ENCODE results near the gene MYH7. TPM values are rescaled to one million over a fixed set of nuclear protein-coding genes. Genes with fewer than 3 reads are reported as not detected.

MYH7 gene
- total RNA-seq, 2 donors from 2014 or later, result 0.28 to 40.1 TPM

DNA sequence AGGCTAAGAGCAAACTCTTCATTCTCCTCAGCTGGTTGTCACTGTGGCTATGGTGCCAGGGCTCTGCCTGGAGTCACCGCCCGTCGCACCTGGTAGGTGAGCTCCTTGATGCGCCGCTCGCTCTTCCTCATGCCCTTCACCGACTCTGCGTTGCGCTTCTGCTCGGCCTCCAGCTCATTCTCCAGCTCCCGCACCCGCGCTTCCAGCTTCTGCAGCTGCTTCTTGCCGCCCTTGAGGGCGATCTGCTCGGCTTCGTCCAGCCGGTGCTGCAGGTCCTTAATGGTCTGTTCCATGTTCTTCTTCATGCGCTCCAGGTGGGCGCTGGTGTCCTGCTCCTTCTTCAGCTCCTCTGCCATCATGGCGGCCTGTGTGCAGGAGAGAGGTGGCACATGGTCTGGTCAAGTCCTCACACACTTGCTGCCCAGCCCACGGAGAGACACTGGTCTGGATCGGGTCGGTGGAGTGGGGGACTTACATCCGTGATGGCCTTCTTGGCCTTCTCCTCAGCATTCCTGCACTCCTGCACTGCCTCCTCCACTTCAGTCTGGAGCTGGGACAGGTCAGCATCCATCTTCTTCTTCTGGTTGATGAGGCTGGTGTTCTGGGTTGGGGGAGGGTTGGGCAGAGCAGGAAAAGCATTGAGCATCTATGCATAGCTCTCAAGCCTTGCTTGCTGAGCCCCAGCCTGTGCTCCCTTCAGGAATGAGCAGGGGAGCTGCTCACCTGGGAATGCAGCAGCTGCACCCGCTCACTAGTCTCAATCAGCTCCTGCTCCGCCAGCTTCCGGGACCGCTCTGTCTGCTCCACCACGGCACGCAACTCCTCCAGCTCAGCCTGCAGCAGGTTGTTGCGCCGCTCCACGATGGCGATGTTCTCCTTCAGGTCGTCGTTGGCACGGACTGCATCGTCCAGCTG is 20.3 kb downstream of the MYH7 start:
- Histone ChIP-seq H3K27me3 (replicated peaks; ENCODE audit: insufficient read depth) (no peaks in the 10 kb centered on the region), H3K4me3 (no peak overlapping the region), H3K27ac (no peak overlapping the region), H3K36me3 (no peaks in the 10 kb centered on the region), H3K4me1 (replicated peaks) (no peaks in the 10 kb centered on the region), H3K9me3 (no peaks in the 10 kb centered on the region)
- no peak for TF ChIP-seq POLR2A (IDR thresholded peaks at IDR 0.05)
- no peak for TF ChIP-seq POLR2AphosphoS5 (IDR thresholded peaks at IDR 0.05)
- no peak for TF ChIP-seq CTCF (IDR thresholded peaks at IDR 0.05)
- no peak for DNase-seq (ENCODE audit: low spot score)
- WGBS, result 94% methylated on average over 36 of the region's 39 CpGs
- intact Hi-C loops (cut with DNase I), result no loop called here

- 65% methylated on average over 3 of the region's 3 CpGs for WGBS
- H3K9me3 ChIP-seq, result no peaks in the 10 kb centered on the region
- H3K4me3 ChIP-seq, result no peak overlapping the region
- no peak overlapping the region for H3K27ac ChIP-seq
- DNase-seq (ENCODE audit: low spot score), result no peak
- H3K27me3 ChIP-seq (replicated peaks; ENCODE audit: insufficient read depth), result no peaks in the 10 kb centered on the region
- TF ChIP-seq CTCF (IDR thresholded peaks at IDR 0.05) (no peak), POLR2A (IDR thresholded peaks at IDR 0.05) (no peak), POLR2AphosphoS5 (IDR thresholded peaks at IDR 0.05) (no peak)
- no peaks in the 10 kb centered on the region for H3K4me1 ChIP-seq (replicated peaks)
- no peaks in the 10 kb centered on the region for H3K36me3 ChIP-seq
- intact Hi-C loops (cut with DNase I), result no loop called here
Measured at GRCh38 chr14:23414254-23414653, 21.2 kb downstream of the MYH7 start.

GRCh38 chr14:23413681-23414080 is 21.8 kb downstream of the MYH7 start:
- no peak for DNase-seq (ENCODE audit: low spot score)
- Histone ChIP-seq H3K4me1 (replicated peaks) (no peaks in the 10 kb centered on the region), H3K27me3 (replicated peaks; ENCODE audit: insufficient read depth) (no peaks in the 10 kb centered on the region), H3K9me3 (no peaks in the 10 kb centered on the region), H3K36me3 (no peaks in the 10 kb centered on the region), H3K27ac (no peak overlapping the region), H3K4me3 (no peak overlapping the region)
- TF ChIP-seq CTCF (IDR thresholded peaks at IDR 0.05) (no peak), POLR2A (IDR thresholded peaks at IDR 0.05) (no peak), POLR2AphosphoS5 (IDR thresholded peaks at IDR 0.05) (no peak)
- 96% methylated on average over 12 of the region's 16 CpGs for WGBS
- intact Hi-C loops (cut with DNase I), result no loop called here

DNA sequence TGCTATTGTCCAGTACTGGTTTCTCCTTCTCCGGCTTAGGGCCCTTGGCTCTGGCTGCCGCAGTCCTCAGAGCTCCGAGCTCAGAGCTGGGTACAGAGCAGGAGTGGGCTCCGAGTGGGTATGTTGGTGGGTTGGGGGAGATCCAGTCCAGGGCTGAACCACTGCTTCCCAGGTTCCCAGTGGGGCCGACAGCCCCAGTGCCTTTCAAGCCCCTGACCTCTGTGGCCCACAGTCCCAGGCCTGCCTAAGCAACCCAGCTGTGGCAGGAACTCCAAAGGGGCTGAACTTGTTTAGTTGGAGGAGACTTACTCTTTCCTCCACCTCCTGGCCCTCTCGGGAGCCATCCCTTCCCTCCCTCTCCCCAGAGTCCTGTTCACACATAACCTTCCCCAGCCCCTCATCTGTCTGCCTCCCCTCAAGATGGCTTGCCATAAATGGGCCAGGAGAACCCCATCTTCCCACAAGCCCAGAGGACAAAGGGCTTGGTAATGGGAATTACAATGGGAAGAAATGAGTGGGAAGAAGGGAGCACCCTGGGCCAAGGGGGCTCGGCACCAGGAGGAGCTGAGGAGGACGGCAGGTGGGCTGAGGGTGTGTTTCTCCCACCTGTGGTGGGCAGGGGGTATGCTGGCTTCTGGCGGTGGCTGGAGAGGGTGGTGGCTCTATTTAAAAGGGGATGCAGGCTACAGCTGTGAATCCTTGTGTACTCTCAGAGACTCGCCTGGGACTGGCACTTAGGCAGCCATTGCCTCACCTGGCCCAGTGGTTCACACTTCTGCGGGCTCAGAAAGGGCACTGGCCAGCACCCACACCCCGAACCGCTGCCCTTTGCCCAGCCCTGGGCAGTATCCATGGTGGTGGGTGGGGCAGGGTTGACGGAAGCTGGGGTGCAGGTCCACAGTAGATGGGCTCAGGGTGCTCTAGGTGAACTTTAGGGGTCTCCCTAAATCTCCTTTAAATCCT is 23.6 kb downstream of the MYH7 start:
- H3K9me3 ChIP-seq, result no peaks in the 10 kb centered on the region
- H3K36me3 ChIP-seq, result no peaks in the 10 kb centered on the region
- no peak overlapping the region for H3K27ac ChIP-seq
- no peak for TF ChIP-seq POLR2AphosphoS5 (IDR thresholded peaks at IDR 0.05)
- TF ChIP-seq CTCF (IDR thresholded peaks at IDR 0.05), result no peak
- TF ChIP-seq POLR2A (IDR thresholded peaks at IDR 0.05), result no peak
- intact Hi-C loops (cut with DNase I), result no loop called here
- H3K4me3 ChIP-seq, result no peak overlapping the region
- H3K4me1 ChIP-seq (replicated peaks), result no peaks in the 10 kb centered on the region
- DNase-seq (ENCODE audit: low spot score), result no peak
- 80% methylated on average over 14 of the region's 14 CpGs for WGBS
- no peaks in the 10 kb centered on the region for H3K27me3 ChIP-seq (replicated peaks; ENCODE audit: insufficient read depth)
